ENCODE results near the gene MCFD2.

DNA sequence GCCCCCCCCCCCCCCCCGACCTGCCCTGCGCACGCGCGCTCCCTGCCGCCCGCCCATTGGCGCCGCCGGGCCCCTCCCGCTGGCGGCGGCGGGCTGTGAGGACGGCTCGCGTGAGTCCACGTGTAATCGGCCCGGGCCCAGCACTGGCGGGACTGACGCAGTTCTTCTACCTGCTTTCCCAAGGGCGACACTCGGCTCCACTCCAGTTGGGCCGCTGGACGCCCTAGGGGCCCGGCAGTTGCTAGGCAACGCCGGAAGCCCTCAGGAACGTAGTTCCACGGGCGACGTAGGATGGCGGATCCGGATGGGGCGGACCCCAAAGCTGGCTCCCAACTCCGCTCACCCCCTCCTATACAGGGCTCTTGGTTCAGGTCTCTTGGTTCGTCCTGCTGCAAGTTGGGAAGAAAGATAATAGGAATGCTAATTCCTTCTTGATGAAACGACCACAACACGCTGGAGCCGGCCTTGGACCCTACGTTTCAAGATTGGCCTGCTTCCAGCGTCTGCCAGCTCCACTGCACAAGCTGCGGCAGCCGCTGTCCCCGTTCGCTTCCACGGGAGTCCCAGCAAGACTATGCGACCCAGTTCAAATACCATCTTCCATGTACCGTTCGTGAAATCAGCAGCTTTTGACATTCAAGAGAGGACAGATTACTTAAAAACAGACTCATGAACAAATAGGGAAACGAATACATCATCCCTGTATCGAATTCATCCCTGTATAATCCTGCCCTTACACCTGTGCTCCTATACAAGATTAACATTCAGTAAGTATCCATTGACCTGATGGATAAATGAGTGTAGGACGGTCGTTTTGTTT, 415 bp upstream of the MCFD2 start:
- TF ChIP-seq, protein P1, sequence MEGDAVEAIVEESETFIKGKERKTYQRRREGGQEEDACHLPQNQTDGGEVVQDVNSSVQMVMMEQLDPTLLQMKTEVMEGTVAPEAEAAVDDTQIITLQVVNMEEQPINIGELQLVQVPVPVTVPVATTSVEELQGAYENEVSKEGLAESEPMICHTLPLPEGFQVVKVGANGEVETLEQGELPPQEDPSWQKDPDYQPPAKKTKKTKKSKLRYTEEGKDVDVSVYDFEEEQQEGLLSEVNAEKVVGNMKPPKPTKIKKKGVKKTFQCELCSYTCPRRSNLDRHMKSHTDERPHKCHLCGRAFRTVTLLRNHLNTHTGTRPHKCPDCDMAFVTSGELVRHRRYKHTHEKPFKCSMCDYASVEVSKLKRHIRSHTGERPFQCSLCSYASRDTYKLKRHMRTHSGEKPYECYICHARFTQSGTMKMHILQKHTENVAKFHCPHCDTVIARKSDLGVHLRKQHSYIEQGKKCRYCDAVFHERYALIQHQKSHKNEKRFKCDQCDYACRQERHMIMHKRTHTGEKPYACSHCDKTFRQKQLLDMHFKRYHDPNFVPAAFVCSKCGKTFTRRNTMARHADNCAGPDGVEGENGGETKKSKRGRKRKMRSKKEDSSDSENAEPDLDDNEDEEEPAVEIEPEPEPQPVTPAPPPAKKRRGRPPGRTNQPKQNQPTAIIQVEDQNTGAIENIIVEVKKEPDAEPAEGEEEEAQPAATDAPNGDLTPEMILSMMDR (IDR thresholded peaks at IDR 0.05): no peak
- peak in 1 of 2 donors; percentile 67 for TF ChIP-seq POLR2A (IDR thresholded peaks at IDR 0.05)

Data from heart left ventricle (tissue), 13 donors.